K562 (cell line): ENCODE data around the gene ZNF180. TPM values are rescaled to one million over a fixed set of nuclear protein-coding genes. Genes with fewer than 3 reads are reported as not detected.
A peak's percentile ranks its signal among the peaks of the same experiment; 100 is the strongest.

ENCODE experiments used
- ADNP ChIP-seq: fragments of 200-800 bp; sonication (Bioruptor generic); IDR thresholded peaks from 2 replicates; pipeline ENCODE4 v1.6.1; 2016; ENCODE audit warnings: missing genetic modification characterization, missing compliant biosample characterization
- CBX3 ChIP-seq, 2 experiments: IDR thresholded peaks; 1 replicate in 1 of 2; 2 replicates in 1 of 2; pipeline ENCODE4 v1.6.1; 2012; ENCODE audit warnings: inconsistent platforms in 2 of 2, low read length in 2 of 2, borderline replicate concordance in 1 of 2, control low read depth in 1 of 2
- CCAR2 ChIP-seq: fragments of 200-400 bp; formaldehyde crosslinking; IDR thresholded peaks from 2 replicates; pipeline ENCODE4 v1.6.1; 2017; ENCODE audit warnings: mild to moderate bottlenecking, low read depth, low read length
- DACH1 ChIP-seq: fragments of 450-650 bp; IDR thresholded peaks from 2 replicates; pipeline ENCODE4 v1.6.1; 2018; ENCODE audit not compliant: partially characterized antibody
- ELF4 ChIP-seq: fragments of 450-650 bp; formaldehyde crosslinking; IDR thresholded peaks from 2 replicates; pipeline ENCODE4 v1.4.0; 2022; ENCODE audit warnings: missing genetic modification characterization
- MTA1 ChIP-seq: fragments of 450-650 bp; IDR thresholded peaks from 2 replicates; pipeline ENCODE4 v1.6.1; 2017; ENCODE audit warnings: borderline replicate concordance
- POLR2B ChIP-seq: fragments of 450-650 bp; IDR thresholded peaks from 2 replicates; pipeline ENCODE4 v1.6.1; 2018; ENCODE audit warnings: low read depth; ENCODE audit not compliant: partially characterized antibody
- RBM15 ChIP-seq: fragments of 200-400 bp; formaldehyde crosslinking; IDR thresholded peaks from 2 replicates; pipeline ENCODE4 v1.6.1; 2018; ENCODE audit warnings: mild to moderate bottlenecking, low read length, moderate library complexity; ENCODE audit not compliant: insufficient read depth
- RBM25 ChIP-seq: fragments of 200-400 bp; formaldehyde crosslinking; IDR thresholded peaks from 2 replicates; pipeline ENCODE4 v1.6.1; 2018; ENCODE audit warnings: low read length, low read depth, moderate library complexity; ENCODE audit not compliant: severe bottlenecking
- STAG1 ChIP-seq: sonication (generic); formaldehyde crosslinking; IDR thresholded peaks from 2 replicates; pipeline ENCODE4 v1.5.0; 2020; ENCODE audit warnings: missing genetic modification reagents, borderline replicate concordance
- THRA ChIP-seq: fragments of 450-650 bp; IDR thresholded peaks from 2 replicates; pipeline ENCODE4 v1.6.1; 2017; ENCODE audit warnings: mild to moderate bottlenecking, moderate library complexity
- TRIM28 ChIP-seq: fragments of 450-650 bp; IDR thresholded peaks from 2 replicates; pipeline ENCODE4 v1.6.1; 2017
- ZNF23 ChIP-seq: fragments of 250-450 bp; sonication (Bioruptor Pico); IDR thresholded peaks from 2 replicates; pipeline ENCODE4 v1.4.0; 2020; ENCODE audit warnings: mild to moderate bottlenecking
- ZNF75A ChIP-seq: fragments of 450-650 bp; formaldehyde crosslinking; IDR thresholded peaks from 2 replicates; pipeline ENCODE4 v1.4.0; 2020; ENCODE audit warnings: mild to moderate bottlenecking
- polyA plus RNA-seq, 8 experiments: library from polyadenylated mRNA; depleted of rRNA in 4 of 8; stranded (reverse) in 5 of 8; unstranded in 3 of 8; fragments of >200 nt; fragmentation: Nextera tagmentation in 2 of 8; fragmentation: Illumina TruSeq in 1 of 8; extraction: Ambion mirVana in 2 of 8; extraction: Trizol in 1 of 8; gene quantifications; 2 replicates each; pipeline versions ENCODE4 v1.2.1 to v1.2.3, GENCODE V29; 2011 to 2014; ENCODE audit warnings: inconsistent platforms in 1 of 8, missing spikeins in 1 of 8
- total RNA-seq, 7 experiments: library from RNA; depleted of rRNA in 6 of 7; stranded (reverse); fragments of >200 nt in 6 of 7; fragmentation: Illumina TruSeq in 2 of 7; extraction: Trizol in 2 of 7; gene quantifications; 2 replicates each; pipeline versions ENCODE4 v1.2.1 to v1.2.3, GENCODE V29; 2011 to 2021; ENCODE audit warnings: low replicate concordance in 1 of 7
- TF ChIP-seq, protein P1 (sequence below): fragments of 450-650 bp; IDR thresholded peaks from 2 replicates; pipeline ENCODE4 v1.6.1; 2016
- TF ChIP-seq, protein P2 (sequence below): fragments of 450-650 bp; formaldehyde crosslinking; IDR thresholded peaks from 2 replicates; pipeline ENCODE4 v1.4.0; 2020; ENCODE audit warnings: mild to moderate bottlenecking, mixed read lengths
- TF ChIP-seq, protein P3 (sequence below), 3 experiments: fragments of 200-800 bp in 1 of 3; sonication (Bioruptor generic) in 1 of 3; sonication (generic) in 1 of 3; formaldehyde crosslinking in 1 of 3; IDR thresholded peaks; 2 replicates each; pipeline versions ENCODE4 v1.6.1 to v1.8.0; 2016 to 2022; ENCODE audit warnings: mild to moderate bottlenecking in 2 of 3, missing compliant biosample characterization in 2 of 3, missing genetic modification characterization in 2 of 3, missing genetic modification reagents in 1 of 3
- TF ChIP-seq, protein P4 (sequence below): fragments of 450-650 bp; formaldehyde crosslinking; IDR thresholded peaks from 2 replicates; pipeline ENCODE4 v1.4.0; 2020; ENCODE audit warnings: mild to moderate bottlenecking, moderate library complexity
- TF ChIP-seq, protein P5 (sequence below), 2 experiments: IDR thresholded peaks; 2 replicates each; pipeline ENCODE4 v1.6.1; 2011; ENCODE audit warnings: borderline replicate concordance in 1 of 2, control low read depth in 1 of 2, low read depth in 1 of 2, low read length in 1 of 2, mild to moderate bottlenecking in 1 of 2, mixed read lengths in 1 of 2, moderate library complexity in 1 of 2; ENCODE audit not compliant: insufficient read depth in 1 of 2, insufficient read length in 1 of 2, poor library complexity in 1 of 2, severe bottlenecking in 1 of 2; ENCODE audit errors: extremely low read depth in 1 of 2

Gene ZNF180
- total and polyA plus RNA-seq, 9 of the 15 experiments (the other 6 are each of a cell fraction or from before 2014, with no cell fraction given) = 1.8 to 8.7 (median 5.9) TPM

- TF ChIP-seq, protein P1, sequence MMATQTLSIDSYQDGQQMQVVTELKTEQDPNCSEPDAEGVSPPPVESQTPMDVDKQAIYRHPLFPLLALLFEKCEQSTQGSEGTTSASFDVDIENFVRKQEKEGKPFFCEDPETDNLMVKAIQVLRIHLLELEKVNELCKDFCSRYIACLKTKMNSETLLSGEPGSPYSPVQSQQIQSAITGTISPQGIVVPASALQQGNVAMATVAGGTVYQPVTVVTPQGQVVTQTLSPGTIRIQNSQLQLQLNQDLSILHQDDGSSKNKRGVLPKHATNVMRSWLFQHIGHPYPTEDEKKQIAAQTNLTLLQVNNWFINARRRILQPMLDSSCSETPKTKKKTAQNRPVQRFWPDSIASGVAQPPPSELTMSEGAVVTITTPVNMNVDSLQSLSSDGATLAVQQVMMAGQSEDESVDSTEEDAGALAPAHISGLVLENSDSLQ = no peak
- TF ChIP-seq ELF4 (CRISPR knock-in tag) (no peak), CCAR2 (no peak), THRA (no peak), CBX3 (IDR thresholded peaks at IDR 0.05; ENCODE audit: borderline replicate concordance in 1 of 2, low read length in 2 of 2) (peak in 1 of 2 experiments; percentile 96; a peak in 2 of 3 replicates), STAG1 (CRISPR knock-in tag) (no peak), RBM25 (peak; percentile 71), ZNF75A (CRISPR knock-in tag) (peak; percentile 99), MTA1 (no peak), POLR2B (peak; percentile 37), ZNF23 (CRISPR knock-in tag) (no peak), ADNP (tag) (no peak), DACH1 (no peak), TRIM28 (peak; percentile 100), RBM15 (no peak)
- TF ChIP-seq, protein P2, sequence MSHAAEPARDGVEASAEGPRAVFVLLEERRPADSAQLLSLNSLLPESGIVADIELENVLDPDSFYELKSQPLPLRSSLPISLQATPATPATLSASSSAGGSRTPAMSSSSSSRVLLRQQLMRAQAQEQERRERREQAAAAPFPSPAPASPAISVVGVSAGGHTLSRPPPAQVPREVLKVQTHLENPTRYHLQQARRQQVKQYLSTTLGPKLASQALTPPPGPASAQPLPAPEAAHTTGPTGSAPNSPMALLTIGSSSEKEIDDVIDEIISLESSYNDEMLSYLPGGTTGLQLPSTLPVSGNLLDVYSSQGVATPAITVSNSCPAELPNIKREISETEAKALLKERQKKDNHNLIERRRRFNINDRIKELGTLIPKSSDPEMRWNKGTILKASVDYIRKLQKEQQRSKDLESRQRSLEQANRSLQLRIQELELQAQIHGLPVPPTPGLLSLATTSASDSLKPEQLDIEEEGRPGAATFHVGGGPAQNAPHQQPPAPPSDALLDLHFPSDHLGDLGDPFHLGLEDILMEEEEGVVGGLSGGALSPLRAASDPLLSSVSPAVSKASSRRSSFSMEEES (CRISPR knock-in tag) = no peak
- TF ChIP-seq, protein P3, sequence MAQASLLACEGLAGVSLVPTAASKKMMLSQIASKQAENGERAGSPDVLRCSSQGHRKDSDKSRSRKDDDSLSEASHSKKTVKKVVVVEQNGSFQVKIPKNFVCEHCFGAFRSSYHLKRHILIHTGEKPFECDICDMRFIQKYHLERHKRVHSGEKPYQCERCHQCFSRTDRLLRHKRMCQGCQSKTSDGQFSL (CRISPR knock-in tag; IDR thresholded peaks at IDR 0.05) = no peak
- TF ChIP-seq, protein P3 (tag; IDR thresholded peaks at IDR 0.05) = no peak
- TF ChIP-seq, protein P4, sequence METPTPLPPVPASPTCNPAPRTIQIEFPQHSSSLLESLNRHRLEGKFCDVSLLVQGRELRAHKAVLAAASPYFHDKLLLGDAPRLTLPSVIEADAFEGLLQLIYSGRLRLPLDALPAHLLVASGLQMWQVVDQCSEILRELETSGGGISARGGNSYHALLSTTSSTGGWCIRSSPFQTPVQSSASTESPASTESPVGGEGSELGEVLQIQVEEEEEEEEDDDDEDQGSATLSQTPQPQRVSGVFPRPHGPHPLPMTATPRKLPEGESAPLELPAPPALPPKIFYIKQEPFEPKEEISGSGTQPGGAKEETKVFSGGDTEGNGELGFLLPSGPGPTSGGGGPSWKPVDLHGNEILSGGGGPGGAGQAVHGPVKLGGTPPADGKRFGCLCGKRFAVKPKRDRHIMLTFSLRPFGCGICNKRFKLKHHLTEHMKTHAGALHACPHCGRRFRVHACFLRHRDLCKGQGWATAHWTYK (CRISPR knock-in tag) = no peak
- TF ChIP-seq, protein P5, sequence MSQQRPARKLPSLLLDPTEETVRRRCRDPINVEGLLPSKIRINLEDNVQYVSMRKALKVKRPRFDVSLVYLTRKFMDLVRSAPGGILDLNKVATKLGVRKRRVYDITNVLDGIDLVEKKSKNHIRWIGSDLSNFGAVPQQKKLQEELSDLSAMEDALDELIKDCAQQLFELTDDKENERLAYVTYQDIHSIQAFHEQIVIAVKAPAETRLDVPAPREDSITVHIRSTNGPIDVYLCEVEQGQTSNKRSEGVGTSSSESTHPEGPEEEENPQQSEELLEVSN (IDR thresholded peaks at IDR 0.05; ENCODE audit: borderline replicate concordance in 1 of 2, extremely low read depth in 1 of 2, insufficient read depth in 1 of 2, insufficient read length in 1 of 2, low read depth in 1 of 2, low read length in 1 of 2, poor library complexity in 1 of 2, severe bottlenecking in 1 of 2) = no peak
Measured at GRCh38 chr19:44476559-44477408, 23.5 kb downstream of the ZNF180 start (continued).
